Thyroid gland (tissue), 4 donors: ENCODE data around the gene PTPRE.

Source experiments
- POLR2A ChIP-seq, 2 donors: fragments of 450-650 bp; IDR thresholded peaks; one replicate each; pipeline ENCODE4 v1.6.1; 2017; ENCODE audit warnings: antibody characterized with exemption in 2 of 2, mild to moderate bottlenecking in 2 of 2, moderate library complexity in 1 of 2
- TF ChIP-seq, protein P1 (sequence below), 6 experiments: fragments of 200-600 bp in 3 of 6; fragments of 450-650 bp in 3 of 6; sonication (generic) in 3 of 6; IDR thresholded peaks; one replicate each; pipeline ENCODE4 v1.5.1; 2016 to 2019; ENCODE audit warnings: antibody characterized with exemption in 6 of 6, mild to moderate bottlenecking in 2 of 6, inconsistent platforms in 1 of 6, moderate library complexity in 1 of 6

DNA sequence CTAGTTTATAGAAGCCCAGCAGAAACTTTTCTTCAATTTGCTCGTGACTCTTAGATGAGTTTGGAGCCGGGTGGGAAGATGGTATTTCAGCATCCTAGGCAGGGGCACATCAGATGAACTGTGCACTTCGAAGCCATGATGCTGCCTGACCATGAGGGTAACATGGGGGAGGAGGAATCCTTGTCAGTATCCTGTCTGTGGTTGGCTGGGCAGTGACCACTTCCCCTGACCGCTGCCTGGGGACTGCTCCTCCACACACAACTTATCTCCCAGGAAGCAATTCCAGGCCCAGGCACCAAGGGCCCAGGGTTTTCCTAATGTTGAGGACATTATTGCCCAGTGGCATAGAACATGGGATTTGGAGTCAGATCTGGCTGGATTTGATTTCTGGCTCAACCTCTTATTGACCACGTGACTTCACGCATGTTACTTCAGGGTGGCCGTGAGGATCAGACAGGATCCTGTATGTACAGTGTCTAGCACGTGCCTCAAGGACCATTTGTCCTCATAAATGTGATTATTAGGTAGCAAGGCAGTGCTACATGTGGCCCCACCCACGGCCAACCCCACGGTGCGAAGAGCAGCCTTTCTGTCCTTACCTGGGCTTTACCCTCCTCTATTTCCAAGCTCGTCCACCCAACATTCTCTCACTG lies 65.2 kb downstream of the PTPRE start:
- TF ChIP-seq, protein P1, sequence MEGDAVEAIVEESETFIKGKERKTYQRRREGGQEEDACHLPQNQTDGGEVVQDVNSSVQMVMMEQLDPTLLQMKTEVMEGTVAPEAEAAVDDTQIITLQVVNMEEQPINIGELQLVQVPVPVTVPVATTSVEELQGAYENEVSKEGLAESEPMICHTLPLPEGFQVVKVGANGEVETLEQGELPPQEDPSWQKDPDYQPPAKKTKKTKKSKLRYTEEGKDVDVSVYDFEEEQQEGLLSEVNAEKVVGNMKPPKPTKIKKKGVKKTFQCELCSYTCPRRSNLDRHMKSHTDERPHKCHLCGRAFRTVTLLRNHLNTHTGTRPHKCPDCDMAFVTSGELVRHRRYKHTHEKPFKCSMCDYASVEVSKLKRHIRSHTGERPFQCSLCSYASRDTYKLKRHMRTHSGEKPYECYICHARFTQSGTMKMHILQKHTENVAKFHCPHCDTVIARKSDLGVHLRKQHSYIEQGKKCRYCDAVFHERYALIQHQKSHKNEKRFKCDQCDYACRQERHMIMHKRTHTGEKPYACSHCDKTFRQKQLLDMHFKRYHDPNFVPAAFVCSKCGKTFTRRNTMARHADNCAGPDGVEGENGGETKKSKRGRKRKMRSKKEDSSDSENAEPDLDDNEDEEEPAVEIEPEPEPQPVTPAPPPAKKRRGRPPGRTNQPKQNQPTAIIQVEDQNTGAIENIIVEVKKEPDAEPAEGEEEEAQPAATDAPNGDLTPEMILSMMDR (IDR thresholded peaks at IDR 0.05), result no peak
- TF ChIP-seq POLR2A (IDR thresholded peaks at IDR 0.05), result no peak
